ENCODE results near the gene PIP4K2A. TPM values are rescaled to one million over a fixed set of nuclear protein-coding genes. Genes with fewer than 3 reads are reported as not detected.

PIP4K2A gene
- total and polyA plus RNA-seq, 2 donors (not counting 3 experiments of a cell fraction or from before 2014, with no cell fraction given) = 11.8 to 32.6 TPM

GRCh38 chr10:22613011-22613410 lies 101.4 kb downstream of the PIP4K2A start:
- H3K79me2 ChIP-seq (ENCODE audit: control insufficient read depth, insufficient read depth, low read length) = peaks cover 4% of the 10 kb centered on the region
- no peak overlapping the region for H3K4me2 ChIP-seq (ENCODE audit: insufficient read depth, low read length)
- H3K9me1 ChIP-seq (replicated peaks; ENCODE audit: control insufficient read depth, extremely low read depth, insufficient read depth, low read length) = no peaks in the 10 kb centered on the region
- no peaks in the 10 kb centered on the region for H3K27me3 ChIP-seq (ENCODE audit: control insufficient read depth in 2 of 2, insufficient read depth in 2 of 2, low read length in 2 of 2)
- DNase-seq (ENCODE audit: low read depth, low spot score) (no peak), FAIRE-seq (no peak)
- H3K27ac ChIP-seq (ENCODE audit: insufficient read depth, low read depth, low read length) = no peak overlapping the region
- ChIA-PET CTCF (no interaction called here), POLR2A (no interaction called here)
- H3K4me3 ChIP-seq (replicated peaks in 1 of 3; ENCODE audit: insufficient read depth in 1 of 3, low read depth in 1 of 3, low read length in 3 of 3) = no peak overlapping the region
- intact Hi-C loops (cut with micrococcal nuclease) = no loop called here
- no peaks in the 10 kb centered on the region for H3K9me3 ChIP-seq (replicated peaks; ENCODE audit: control insufficient read depth, insufficient read depth, low read length)
- dilution Hi-C loops (cut with MboI; ENCODE audit: extremely low pct_ligation_motif_present, low sequenced_read_pairs) = no loop called here
- H2AFZ ChIP-seq (ENCODE audit: low read depth, low read length) = no peak overlapping the region
- H3K36me3 ChIP-seq (ENCODE audit: control insufficient read depth in 2 of 2, extremely low read depth in 1 of 2, insufficient read depth in 2 of 2, low read length in 2 of 2) = peaks cover 0 to under 1% of the 10 kb centered on the region in 2 experiments
- no TSS peak for BruUV-seq (replicated peaks)
- no peaks in the 10 kb centered on the region for H4K20me1 ChIP-seq (replicated peaks; ENCODE audit: control insufficient read depth, extremely low read depth, insufficient read depth, low read length)
- peaks cover 12% of the 10 kb centered on the region for H3K4me1 ChIP-seq (ENCODE audit: control insufficient read depth, extremely low read depth, insufficient read depth, low read length)
- H3K9ac ChIP-seq (replicated peaks; ENCODE audit: extremely low read depth, insufficient read depth, low read length) = no peak overlapping the region
- TF ChIP-seq FOS (IDR thresholded peaks at IDR 0.05; ENCODE audit: borderline replicate concordance, insufficient read depth, low read length) = no peak
- TF ChIP-seq MAX (IDR thresholded peaks at IDR 0.05; ENCODE audit: insufficient read depth, insufficient read length) = no peak
- no peak for TF ChIP-seq POLR2A (IDR thresholded peaks at IDR 0.05; ENCODE audit: low read depth, low read length)
- TF ChIP-seq POLR2AphosphoS5 (IDR thresholded peaks at IDR 0.05; ENCODE audit: insufficient read depth, low read depth, low read length) = no peak
- TF ChIP-seq CTCF (IDR thresholded peaks at IDR 0.05; ENCODE audit: extremely low read depth in 1 of 2, insufficient read depth in 1 of 2, low read depth in 1 of 2, low read length in 2 of 2) = no peak
- no peak for TF ChIP-seq MYC (IDR thresholded peaks at IDR 0.05; ENCODE audit: low read depth, low read length)
- no peak for TF ChIP-seq EZH2 (IDR thresholded peaks at IDR 0.05; ENCODE audit: borderline replicate concordance, low read depth, low read length, severe bottlenecking)
- TF ChIP-seq JUN (IDR thresholded peaks at IDR 0.05; ENCODE audit: borderline replicate concordance, insufficient read depth, insufficient read length, low read depth) = no peak
- no peak for TF ChIP-seq GATA2 (IDR thresholded peaks at IDR 0.05; ENCODE audit: insufficient read depth, insufficient read length, low read depth, low read length)
